ENCODE measurements around the gene ADGRV1. TPM values are rescaled to one million over a fixed set of nuclear protein-coding genes. Genes with fewer than 3 reads are reported as not detected.
A peak's percentile ranks its signal among the peaks of the same experiment; 100 is the strongest.

The ADGRV1 gene
- total RNA-seq, 2 donors from 2014 or later = 97.6 to 117 TPM

GRCh38 chr5:91030521-91031401 is 472.2 kb downstream of the ADGRV1 start:
- Histone ChIP-seq H3K9me3 (ENCODE audit: control insufficient read depth, low read length) (no peaks in the 10 kb centered on the region), H3K4me1 (ENCODE audit: control insufficient read depth, insufficient read depth, low read length) (peaks cover 3% of the 10 kb centered on the region), H3K27ac (ENCODE audit: low read depth, low read length) (no peak overlapping the region), H3K36me3 (ENCODE audit: control insufficient read depth, insufficient read depth, low read length) (no peaks in the 10 kb centered on the region), H3K4me3 (ENCODE audit: low read length) (no peak overlapping the region), H3K27me3 (ENCODE audit: control insufficient read depth, insufficient read depth, low read length, poor library complexity, severe bottlenecking) (no peaks in the 10 kb centered on the region), H3K9ac (ENCODE audit: extremely low read depth, low read length, poor library complexity, severe bottlenecking) (no peak overlapping the region)
- no peak for TF ChIP-seq CTCF (conservative IDR thresholded peaks at IDR 0.05)
- Mint-ChIP-seq H3K4me1 (peaks cover 29% of the 10 kb centered on the region), H3K4me3 (no peak overlapping the region), H3K27me3 (ENCODE audit: insufficient read depth) (no peaks in the 10 kb centered on the region), H3K36me3 (ENCODE audit: low read depth) (no peaks in the 10 kb centered on the region), H3K9me3 (no peaks in the 10 kb centered on the region), H3K27ac (peak overlapping the region; percentile 63)
- no peak for DNase-seq
- WGBS, 2 experiments (ENCODE audit: insufficient coverage in 1 of 2, insufficient read length in 1 of 2) = 92 to 94% methylated on average over 6 of the region's 6 CpGs

GRCh38 chr5:91031402-91031752 is 472.8 kb downstream of the ADGRV1 start:
- Histone ChIP-seq H3K36me3 (ENCODE audit: control insufficient read depth, insufficient read depth, low read length) (no peaks in the 10 kb centered on the region), H3K9ac (ENCODE audit: extremely low read depth, low read length, poor library complexity, severe bottlenecking) (no peak overlapping the region), H3K27ac (ENCODE audit: low read depth, low read length) (no peak overlapping the region), H3K4me1 (ENCODE audit: control insufficient read depth, insufficient read depth, low read length) (peaks cover 2% of the 10 kb centered on the region), H3K4me3 (ENCODE audit: low read length) (no peak overlapping the region), H3K9me3 (ENCODE audit: control insufficient read depth, low read length) (no peaks in the 10 kb centered on the region), H3K27me3 (ENCODE audit: control insufficient read depth, insufficient read depth, low read length, poor library complexity, severe bottlenecking) (no peaks in the 10 kb centered on the region)
- Mint-ChIP-seq H3K4me3 (no peak overlapping the region), H3K4me1 (peaks cover 25% of the 10 kb centered on the region), H3K27me3 (ENCODE audit: insufficient read depth) (no peaks in the 10 kb centered on the region), H3K36me3 (ENCODE audit: low read depth) (no peaks in the 10 kb centered on the region), H3K9me3 (no peaks in the 10 kb centered on the region), H3K27ac (peak overlapping the region; percentile 48)
- TF ChIP-seq CTCF (conservative IDR thresholded peaks at IDR 0.05) = no peak
- WGBS, 2 experiments (ENCODE audit: insufficient coverage in 1 of 2, insufficient read length in 1 of 2) = 100% methylated on average over 1 of the region's 1 CpG
- no peak for DNase-seq

GRCh38 chr5:91032125-91032524 is 473.5 kb downstream of the ADGRV1 start:
- no peak overlapping the region for H3K27ac ChIP-seq (ENCODE audit: low read depth, low read length)
- no peaks in the 10 kb centered on the region for H3K9me3 ChIP-seq (ENCODE audit: control insufficient read depth, low read length)
- DNase-seq = no peak
- Mint-ChIP-seq H3K9me3 (no peaks in the 10 kb centered on the region), H3K4me3 (no peak overlapping the region), H3K36me3 (ENCODE audit: low read depth) (peaks cover 2% of the 10 kb centered on the region), H3K27ac (no peak overlapping the region), H3K4me1 (peaks cover 23% of the 10 kb centered on the region), H3K27me3 (ENCODE audit: insufficient read depth) (no peaks in the 10 kb centered on the region)
- H3K27me3 ChIP-seq (ENCODE audit: control insufficient read depth, insufficient read depth, low read length, poor library complexity, severe bottlenecking) = no peaks in the 10 kb centered on the region
- no peak for TF ChIP-seq CTCF (conservative IDR thresholded peaks at IDR 0.05)
- no peak overlapping the region for H3K4me3 ChIP-seq (ENCODE audit: low read length)
- no peak overlapping the region for H3K9ac ChIP-seq (ENCODE audit: extremely low read depth, low read length, poor library complexity, severe bottlenecking)
- H3K4me1 ChIP-seq (ENCODE audit: control insufficient read depth, insufficient read depth, low read length) = no peaks in the 10 kb centered on the region
- H3K36me3 ChIP-seq (ENCODE audit: control insufficient read depth, insufficient read depth, low read length) = no peaks in the 10 kb centered on the region
- 90 to 94% methylated on average over 3 to 4 of the region's 5 CpGs for WGBS, 2 experiments (ENCODE audit: insufficient coverage in 1 of 2, insufficient read length in 1 of 2)

All from endodermal cell (in vitro differentiated cells).